HepG2 (cell line): ENCODE measurements around the gene INO80B. TPM values are rescaled to one million over a fixed set of nuclear protein-coding genes. Genes with fewer than 3 reads are reported as not detected.

Experiments used
- ADNP ChIP-seq: sonication (generic); formaldehyde crosslinking; IDR thresholded peaks from 2 replicates; pipeline ENCODE4 v1.4.0; 2020; ENCODE audit warnings: missing genetic modification reagents
- CBX2 ChIP-seq, 2 experiments: fragments of 200-600 bp in 1 of 2; sonication (generic); formaldehyde crosslinking in 1 of 2; IDR thresholded peaks; 2 replicates each; pipeline versions ENCODE4 v1.7.0 to v1.8.1; 2018 to 2022; ENCODE audit warnings: low read depth in 2 of 2, low read length in 1 of 2, mild to moderate bottlenecking in 1 of 2, missing genetic modification reagents in 1 of 2
- GABPA ChIP-seq, 2 experiments: IDR thresholded peaks; 2 replicates each; pipeline ENCODE4 v1.6.1; 2011 to 2016; ENCODE audit warnings: low read depth in 2 of 2, low read length in 1 of 2, missing biosample characterization in 1 of 2, missing genetic modification characterization in 1 of 2
- HNRNPH1 ChIP-seq: fragments of 200-400 bp; formaldehyde crosslinking; optimal IDR thresholded peaks from 2 replicates; pipeline ENCODE3; 2017; ENCODE audit warnings: mild to moderate bottlenecking, low read depth, low read length
- NCOA1 ChIP-seq: sonication (generic); formaldehyde crosslinking; IDR thresholded peaks from 2 replicates; pipeline ENCODE4 v1.9.0; 2021; ENCODE audit warnings: missing genetic modification reagents
- ONECUT2 ChIP-seq: sonication (generic); formaldehyde crosslinking; IDR thresholded peaks from 2 replicates; pipeline ENCODE4 v1.4.0; 2020; ENCODE audit warnings: missing genetic modification reagents
- RFXAP ChIP-seq: sonication (generic); formaldehyde crosslinking; IDR thresholded peaks from 2 replicates; pipeline ENCODE4 v1.4.0; 2020; ENCODE audit warnings: missing genetic modification reagents, borderline replicate concordance
- SIN3A ChIP-seq: IDR thresholded peaks from 2 replicates; pipeline ENCODE4 v1.6.1; 2011; ENCODE audit warnings: low read depth, mild to moderate bottlenecking, control low read depth, low read length, borderline replicate concordance
- SIX4 ChIP-seq: sonication (generic); formaldehyde crosslinking; IDR thresholded peaks from 2 replicates; pipeline ENCODE4 v1.4.0; 2020; ENCODE audit warnings: missing genetic modification reagents
- SP2 ChIP-seq: sonication (generic); formaldehyde crosslinking; IDR thresholded peaks from 2 replicates; pipeline ENCODE4 v1.5.1; 2020; ENCODE audit warnings: mild to moderate bottlenecking, missing genetic modification reagents
- TCF7 ChIP-seq: sonication (generic); IDR thresholded peaks from 2 replicates; pipeline ENCODE4 v1.6.1; 2016; ENCODE audit warnings: antibody characterized with exemption, low read depth
- TGIF2 ChIP-seq: IDR thresholded peaks from 2 replicates; pipeline ENCODE4 v1.6.1; 2016; ENCODE audit warnings: control low read depth, missing compliant biosample characterization
- U2AF2 ChIP-seq: fragments of 200-400 bp; formaldehyde crosslinking; IDR thresholded peaks from 2 replicates; pipeline ENCODE4 v1.6.1; 2017; ENCODE audit warnings: low read depth, mild to moderate bottlenecking, low read length
- ZNF556 ChIP-seq: sonication (generic); formaldehyde crosslinking; IDR thresholded peaks from 2 replicates; pipeline ENCODE4 v1.4.0; 2020; ENCODE audit warnings: mild to moderate bottlenecking, missing genetic modification reagents, borderline replicate concordance
- polyA plus RNA-seq, 8 experiments: library from polyadenylated mRNA; depleted of rRNA in 3 of 8; stranded (reverse) in 7 of 8; unstranded in 1 of 8; fragments of >200 nt; fragmentation: Illumina TruSeq in 4 of 8; extraction: Trizol in 4 of 8; gene quantifications; 2 replicates each; pipeline versions ENCODE4 v1.2.1 to v1.2.3, GENCODE V29; 2011 to 2016; ENCODE audit warnings: low read depth in 4 of 8, missing spikeins in 1 of 8, mixed read lengths in 1 of 8; ENCODE audit not compliant: insufficient read depth in 1 of 8
- total RNA-seq, 5 experiments: library from RNA; depleted of rRNA; stranded (reverse); fragments of >200 nt; fragmentation: Illumina TruSeq; extraction: Trizol; gene quantifications; 2 replicates each; pipeline ENCODE4 v1.2.3, GENCODE V29; 2016; ENCODE audit warnings: low read depth in 1 of 5
- TF ChIP-seq, protein P1 (sequence below): sonication (generic); formaldehyde crosslinking; IDR thresholded peaks from 2 replicates; pipeline ENCODE4 v1.5.1; 2020; ENCODE audit warnings: missing genetic modification reagents, mild to moderate bottlenecking, borderline replicate concordance
- TF ChIP-seq, protein P2 (sequence below): sonication (generic); formaldehyde crosslinking; IDR thresholded peaks from 2 replicates; pipeline ENCODE4 v1.4.0; 2020; ENCODE audit warnings: mild to moderate bottlenecking, missing genetic modification reagents
- TF ChIP-seq, protein P3 (sequence below): sonication (generic); formaldehyde crosslinking; IDR thresholded peaks from 2 replicates; pipeline ENCODE4 v1.5.0; 2020; ENCODE audit warnings: missing genetic modification reagents
- TF ChIP-seq, protein P4 (sequence below): sonication (generic); formaldehyde crosslinking; IDR thresholded peaks from 2 replicates; pipeline ENCODE4 v1.9.0; 2021; ENCODE audit warnings: mild to moderate bottlenecking, missing genetic modification reagents

INO80B gene
- total and polyA plus RNA-seq, 2 of the 13 experiments (the other 11 are each of a cell fraction or from before 2014, with no cell fraction given): 6.2 to 14.5 TPM

DNA sequence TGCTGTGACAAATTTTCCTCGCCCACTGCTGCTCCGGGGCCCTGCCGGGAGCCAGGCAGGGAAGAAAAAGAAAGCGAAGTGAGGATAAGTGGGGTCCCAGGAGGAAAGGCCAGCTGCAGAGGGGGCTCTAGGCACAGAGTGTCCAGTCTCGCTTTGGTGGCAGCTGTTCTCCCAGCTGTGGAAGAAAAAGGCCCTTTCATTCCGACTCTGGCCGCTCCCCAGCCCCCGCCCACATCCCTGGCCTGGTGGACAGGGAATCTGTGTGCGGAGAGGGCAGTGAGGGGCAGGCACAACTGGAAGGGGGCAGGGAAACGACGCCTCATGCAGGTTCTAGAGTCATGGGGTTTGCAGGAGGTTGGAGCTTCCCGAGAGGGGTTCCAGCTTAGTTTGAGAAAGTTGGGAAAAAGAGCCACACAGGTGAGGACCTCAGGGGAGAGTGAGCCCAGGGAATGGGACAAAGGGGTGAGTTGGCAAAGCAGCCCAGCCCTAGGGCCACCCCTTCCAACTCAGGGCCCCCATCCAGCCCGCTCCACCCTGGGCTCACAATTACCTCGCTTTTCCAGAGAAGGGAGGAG is 15.0 kb upstream of the INO80B start (continued):
- TF ChIP-seq, protein P1, sequence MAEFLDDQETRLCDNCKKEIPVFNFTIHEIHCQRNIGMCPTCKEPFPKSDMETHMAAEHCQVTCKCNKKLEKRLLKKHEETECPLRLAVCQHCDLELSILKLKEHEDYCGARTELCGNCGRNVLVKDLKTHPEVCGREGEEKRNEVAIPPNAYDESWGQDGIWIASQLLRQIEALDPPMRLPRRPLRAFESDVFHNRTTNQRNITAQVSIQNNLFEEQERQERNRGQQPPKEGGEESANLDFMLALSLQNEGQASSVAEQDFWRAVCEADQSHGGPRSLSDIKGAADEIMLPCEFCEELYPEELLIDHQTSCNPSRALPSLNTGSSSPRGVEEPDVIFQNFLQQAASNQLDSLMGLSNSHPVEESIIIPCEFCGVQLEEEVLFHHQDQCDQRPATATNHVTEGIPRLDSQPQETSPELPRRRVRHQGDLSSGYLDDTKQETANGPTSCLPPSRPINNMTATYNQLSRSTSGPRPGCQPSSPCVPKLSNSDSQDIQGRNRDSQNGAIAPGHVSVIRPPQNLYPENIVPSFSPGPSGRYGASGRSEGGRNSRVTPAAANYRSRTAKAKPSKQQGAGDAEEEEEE: 0 out of 2 replicates have a peak, but pooled peaks have one; percentile 12
- TF ChIP-seq RFXAP (0 out of 2 replicates have a peak, but pooled peaks have one; percentile 18), ADNP (CRISPR knock-in tag) (no peak), CBX2 (IDR thresholded peaks at IDR 0.05; ENCODE audit: low read depth, low read length) (no peak), CBX2 (CRISPR knock-in tag; IDR thresholded peaks at IDR 0.05; ENCODE audit: low read depth) (no peak), ZNF556 (CRISPR knock-in tag) (no peak), TCF7 (0 out of 2 replicates have a peak, but pooled peaks have one; percentile 26), SIX4 (CRISPR knock-in tag) (no peak), GABPA (IDR thresholded peaks at IDR 0.05; ENCODE audit: low read depth, low read length) (no peak), GABPA (CRISPR knock-in tag; IDR thresholded peaks at IDR 0.05; ENCODE audit: low read depth) (no peak), ONECUT2 (CRISPR knock-in tag) (no peak), SIN3A (peak; percentile 25; the same call in 1 of the 2 replicates), HNRNPH1 (peak; percentile 22), U2AF2 (peak; percentile 87; the same call in 1 of the 2 replicates), NCOA1 (0 out of 2 replicates have a peak, but pooled peaks have one; percentile 51), TGIF2 (peak; percentile 13), SP2 (peak; percentile 38; the same call in 1 of the 2 replicates)
- TF ChIP-seq, protein P2, sequence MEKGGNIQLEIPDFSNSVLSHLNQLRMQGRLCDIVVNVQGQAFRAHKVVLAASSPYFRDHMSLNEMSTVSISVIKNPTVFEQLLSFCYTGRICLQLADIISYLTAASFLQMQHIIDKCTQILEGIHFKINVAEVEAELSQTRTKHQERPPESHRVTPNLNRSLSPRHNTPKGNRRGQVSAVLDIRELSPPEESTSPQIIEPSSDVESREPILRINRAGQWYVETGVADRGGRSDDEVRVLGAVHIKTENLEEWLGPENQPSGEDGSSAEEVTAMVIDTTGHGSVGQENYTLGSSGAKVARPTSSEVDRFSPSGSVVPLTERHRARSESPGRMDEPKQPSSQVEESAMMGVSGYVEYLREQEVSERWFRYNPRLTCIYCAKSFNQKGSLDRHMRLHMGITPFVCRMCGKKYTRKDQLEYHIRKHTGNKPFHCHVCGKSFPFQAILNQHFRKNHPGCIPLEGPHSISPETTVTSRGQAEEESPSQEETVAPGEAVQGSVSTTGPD (CRISPR knock-in tag): peak; percentile 13; the same call in 1 of the 2 replicates
- TF ChIP-seq, protein P3, sequence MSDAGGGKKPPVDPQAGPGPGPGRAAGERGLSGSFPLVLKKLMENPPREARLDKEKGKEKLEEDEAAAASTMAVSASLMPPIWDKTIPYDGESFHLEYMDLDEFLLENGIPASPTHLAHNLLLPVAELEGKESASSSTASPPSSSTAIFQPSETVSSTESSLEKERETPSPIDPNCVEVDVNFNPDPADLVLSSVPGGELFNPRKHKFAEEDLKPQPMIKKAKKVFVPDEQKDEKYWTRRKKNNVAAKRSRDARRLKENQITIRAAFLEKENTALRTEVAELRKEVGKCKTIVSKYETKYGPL (CRISPR knock-in tag): no peak
- TF ChIP-seq, protein P4, sequence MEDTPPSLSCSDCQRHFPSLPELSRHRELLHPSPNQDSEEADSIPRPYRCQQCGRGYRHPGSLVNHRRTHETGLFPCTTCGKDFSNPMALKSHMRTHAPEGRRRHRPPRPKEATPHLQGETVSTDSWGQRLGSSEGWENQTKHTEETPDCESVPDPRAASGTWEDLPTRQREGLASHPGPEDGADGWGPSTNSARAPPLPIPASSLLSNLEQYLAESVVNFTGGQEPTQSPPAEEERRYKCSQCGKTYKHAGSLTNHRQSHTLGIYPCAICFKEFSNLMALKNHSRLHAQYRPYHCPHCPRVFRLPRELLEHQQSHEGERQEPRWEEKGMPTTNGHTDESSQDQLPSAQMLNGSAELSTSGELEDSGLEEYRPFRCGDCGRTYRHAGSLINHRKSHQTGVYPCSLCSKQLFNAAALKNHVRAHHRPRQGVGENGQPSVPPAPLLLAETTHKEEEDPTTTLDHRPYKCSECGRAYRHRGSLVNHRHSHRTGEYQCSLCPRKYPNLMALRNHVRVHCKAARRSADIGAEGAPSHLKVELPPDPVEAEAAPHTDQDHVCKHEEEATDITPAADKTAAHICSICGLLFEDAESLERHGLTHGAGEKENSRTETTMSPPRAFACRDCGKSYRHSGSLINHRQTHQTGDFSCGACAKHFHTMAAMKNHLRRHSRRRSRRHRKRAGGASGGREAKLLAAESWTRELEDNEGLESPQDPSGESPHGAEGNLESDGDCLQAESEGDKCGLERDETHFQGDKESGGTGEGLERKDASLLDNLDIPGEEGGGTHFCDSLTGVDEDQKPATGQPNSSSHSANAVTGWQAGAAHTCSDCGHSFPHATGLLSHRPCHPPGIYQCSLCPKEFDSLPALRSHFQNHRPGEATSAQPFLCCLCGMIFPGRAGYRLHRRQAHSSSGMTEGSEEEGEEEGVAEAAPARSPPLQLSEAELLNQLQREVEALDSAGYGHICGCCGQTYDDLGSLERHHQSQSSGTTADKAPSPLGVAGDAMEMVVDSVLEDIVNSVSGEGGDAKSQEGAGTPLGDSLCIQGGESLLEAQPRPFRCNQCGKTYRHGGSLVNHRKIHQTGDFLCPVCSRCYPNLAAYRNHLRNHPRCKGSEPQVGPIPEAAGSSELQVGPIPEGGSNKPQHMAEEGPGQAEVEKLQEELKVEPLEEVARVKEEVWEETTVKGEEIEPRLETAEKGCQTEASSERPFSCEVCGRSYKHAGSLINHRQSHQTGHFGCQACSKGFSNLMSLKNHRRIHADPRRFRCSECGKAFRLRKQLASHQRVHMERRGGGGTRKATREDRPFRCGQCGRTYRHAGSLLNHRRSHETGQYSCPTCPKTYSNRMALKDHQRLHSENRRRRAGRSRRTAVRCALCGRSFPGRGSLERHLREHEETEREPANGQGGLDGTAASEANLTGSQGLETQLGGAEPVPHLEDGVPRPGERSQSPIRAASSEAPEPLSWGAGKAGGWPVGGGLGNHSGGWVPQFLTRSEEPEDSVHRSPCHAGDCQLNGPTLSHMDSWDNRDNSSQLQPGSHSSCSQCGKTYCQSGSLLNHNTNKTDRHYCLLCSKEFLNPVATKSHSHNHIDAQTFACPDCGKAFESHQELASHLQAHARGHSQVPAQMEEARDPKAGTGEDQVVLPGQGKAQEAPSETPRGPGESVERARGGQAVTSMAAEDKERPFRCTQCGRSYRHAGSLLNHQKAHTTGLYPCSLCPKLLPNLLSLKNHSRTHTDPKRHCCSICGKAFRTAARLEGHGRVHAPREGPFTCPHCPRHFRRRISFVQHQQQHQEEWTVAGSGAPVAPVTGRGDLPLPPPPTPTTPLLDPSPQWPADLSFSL: no peak
